ENCODE measurements around the gene MEPCE.

The MEPCE gene

DNA sequence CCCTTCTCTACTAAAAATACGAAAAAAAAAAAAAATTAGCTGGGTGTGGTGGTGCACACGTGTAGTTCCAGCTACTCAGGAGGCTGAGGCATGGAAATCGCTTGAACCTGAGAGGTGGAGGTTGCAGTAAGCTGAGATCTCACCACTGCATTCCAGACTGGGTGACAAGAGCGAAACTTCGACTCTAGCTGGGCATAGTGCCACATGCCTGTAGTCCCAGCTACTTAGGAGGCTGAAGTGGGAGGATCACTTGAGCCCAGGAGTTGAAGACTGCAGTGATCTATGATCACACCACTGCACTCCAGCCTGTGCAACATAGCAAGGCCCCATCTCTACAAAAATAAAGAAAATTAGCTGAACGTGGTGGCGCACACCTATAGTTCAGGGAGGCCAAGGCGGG lies 35.7 kb downstream of the MEPCE start:
- no peak for DNase-seq

DNA sequence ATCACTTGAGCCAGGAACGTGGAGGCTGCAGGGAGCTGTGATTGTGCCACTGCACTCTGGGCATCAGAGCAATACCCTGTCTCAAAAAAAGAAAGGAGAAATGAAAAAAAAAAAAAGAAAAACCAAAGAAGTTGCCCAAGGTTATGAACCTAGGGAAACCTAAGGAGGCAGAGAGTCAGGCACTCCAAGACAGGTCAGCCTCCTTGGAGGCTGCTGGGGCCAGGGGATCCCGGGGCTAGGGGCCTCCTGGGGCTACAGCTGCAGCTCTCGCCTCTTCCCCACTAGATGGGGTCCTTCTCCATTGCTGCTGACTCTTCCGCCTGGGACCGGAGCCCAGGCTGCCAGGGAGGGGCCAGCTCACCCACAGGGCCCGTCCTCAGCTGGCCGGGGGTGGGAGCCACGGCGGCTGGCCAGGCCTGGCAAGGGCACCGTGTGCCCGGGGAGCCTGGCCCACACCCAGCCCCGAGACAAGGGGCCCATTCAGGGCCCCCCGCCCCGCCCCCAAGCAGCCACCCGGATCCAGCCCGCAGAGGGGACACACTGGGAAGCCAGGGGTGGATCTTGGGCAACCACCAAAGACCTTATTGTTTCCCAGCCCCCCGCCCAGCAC lies 36.2 kb downstream of the MEPCE start:
- DNase-seq: peak; percentile 72

DNA sequence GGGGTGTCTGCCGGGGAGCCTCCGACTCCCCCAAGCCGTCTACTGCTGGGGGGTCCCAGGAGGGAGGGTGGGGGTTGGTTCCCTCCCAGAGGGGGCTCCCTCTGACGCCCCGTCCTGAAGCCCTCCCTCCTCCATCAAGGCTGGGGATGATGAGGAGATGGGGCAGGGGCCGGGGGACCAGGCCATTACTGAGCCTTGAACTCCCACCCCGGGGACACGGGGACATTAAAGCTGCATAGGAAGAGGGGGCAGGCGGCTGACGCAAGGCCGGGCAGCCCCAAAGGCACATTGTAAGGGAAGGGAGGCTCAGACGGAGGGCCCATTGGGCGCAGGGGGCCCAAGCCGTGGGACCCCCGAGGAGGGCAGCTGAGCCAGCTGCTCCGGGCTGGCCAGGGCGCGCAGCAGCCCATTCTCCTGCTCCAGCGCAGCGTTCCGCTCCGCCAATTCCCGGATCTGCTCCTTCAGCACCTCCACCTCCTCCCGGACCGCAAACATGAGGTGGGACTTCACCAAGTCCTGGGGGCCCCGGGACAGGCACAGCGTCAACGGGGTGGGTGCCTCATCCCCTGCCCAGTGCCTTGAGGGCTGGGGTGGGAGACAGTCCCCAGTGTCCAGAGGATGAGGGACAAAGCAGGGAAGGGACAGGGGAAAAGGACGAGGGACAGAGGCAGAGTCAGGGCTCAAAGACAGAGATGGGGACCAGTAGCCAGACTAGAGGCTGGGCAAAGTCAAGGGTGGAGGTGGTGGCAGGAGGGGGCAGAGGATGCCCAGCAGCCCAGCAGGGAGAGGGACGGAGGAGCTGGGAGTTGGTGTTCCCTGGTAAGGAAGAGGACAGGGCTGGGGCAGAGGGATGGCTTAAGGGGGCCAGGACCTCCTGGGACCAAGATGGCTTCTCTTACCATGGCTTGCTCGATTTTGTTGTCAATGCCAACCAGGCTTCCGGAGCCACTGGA lies 37.3 kb downstream of the MEPCE start:
- no peak for DNase-seq

DNA sequence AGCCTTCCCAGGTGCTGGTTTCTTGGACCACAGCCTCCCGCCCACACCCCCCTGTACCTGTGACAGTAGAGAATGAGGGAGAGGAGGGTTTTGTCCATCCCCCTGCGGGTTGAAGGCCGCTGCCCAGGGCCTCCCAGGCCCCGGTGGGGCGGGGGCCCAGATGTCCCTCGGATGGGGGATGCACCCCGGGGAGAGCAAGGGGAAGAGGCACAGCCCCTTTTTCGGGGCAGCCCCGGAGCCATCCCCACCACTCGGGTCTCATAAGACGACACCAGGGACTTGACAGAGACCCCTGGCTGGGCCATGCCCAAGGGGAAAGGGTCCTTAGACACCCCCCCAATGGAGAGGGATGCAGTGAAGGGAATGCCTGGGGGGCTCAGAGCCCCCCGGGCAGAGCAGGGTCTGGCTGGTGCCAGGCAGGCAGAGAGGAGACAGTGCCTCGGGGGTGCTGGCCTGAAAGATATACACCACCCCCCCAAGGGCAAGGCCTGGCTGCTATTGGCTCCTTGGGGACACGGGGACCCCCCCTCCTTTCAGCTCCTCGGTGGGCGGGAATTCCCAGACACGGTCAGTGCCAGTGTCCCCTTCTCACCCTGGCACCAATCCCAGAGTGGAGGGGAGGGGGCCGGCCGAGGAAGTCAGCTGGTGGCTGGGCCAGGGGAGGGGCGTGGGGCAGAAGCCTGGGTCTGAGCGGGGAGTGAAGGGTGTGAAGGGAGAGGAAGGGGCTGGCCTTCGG lies 38.2 kb downstream of the MEPCE start:
- DNase-seq: peak; percentile 36

DNA sequence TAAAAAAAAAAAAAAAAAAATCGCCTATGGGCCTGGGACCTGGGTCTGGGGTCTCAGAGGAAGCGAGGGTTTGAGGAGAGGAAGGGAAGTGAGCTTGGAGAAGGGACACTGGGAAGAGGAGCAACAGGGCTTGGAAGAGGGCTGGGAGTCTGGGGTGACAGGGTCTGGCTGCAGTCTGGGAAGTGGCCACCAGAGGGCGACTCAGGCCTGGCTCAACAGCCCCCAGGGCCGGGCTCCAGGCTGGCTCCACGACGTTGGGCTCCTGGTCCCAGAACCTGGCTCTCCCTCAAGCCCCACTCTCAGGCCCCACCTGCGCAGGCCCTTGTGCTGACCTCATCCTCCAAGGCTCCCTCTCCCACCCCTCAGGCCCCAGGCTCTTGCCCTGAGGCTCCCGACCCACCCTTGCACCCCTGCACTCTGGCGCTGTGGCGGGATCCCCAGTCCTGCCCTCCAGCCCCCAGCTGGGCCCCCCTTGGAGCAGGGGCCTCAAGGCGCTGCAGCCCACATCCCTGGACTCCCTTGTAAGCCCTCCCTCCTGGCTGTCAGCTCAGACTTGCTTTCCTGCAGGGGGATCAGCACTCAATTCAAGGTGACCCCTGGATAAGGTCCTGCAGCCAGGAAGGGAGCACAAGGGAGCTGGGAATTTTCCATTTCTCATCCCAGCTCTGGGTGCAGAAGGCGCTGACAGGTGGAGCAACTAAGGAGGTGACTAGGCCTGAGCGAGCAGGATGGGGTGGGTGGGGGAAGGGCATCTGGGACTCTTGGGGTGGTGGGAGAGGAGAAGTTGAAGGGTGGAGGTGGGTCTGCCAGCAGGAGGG lies 39.8 kb downstream of the MEPCE start:
- DNase-seq: peak; percentile 94

DNA sequence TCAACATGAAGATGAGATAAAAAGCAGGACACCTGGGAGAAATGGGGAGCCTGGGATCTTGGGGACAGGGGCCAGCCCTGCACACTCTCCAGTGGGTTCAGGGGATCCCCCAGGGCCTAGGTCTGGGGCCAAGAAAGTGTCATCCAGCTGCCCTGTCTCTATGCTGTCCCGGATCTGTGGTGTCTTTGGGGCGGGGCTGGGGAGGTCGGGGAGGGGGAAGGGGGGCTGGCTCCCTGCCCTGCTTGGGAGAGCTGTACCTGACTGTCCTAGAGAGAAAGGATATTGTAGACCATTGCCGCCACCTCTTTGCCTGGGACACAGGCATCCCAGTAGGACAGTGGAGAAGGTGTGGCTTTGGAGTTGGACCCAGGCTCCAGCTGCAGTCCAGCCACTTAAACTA lies 41.4 kb downstream of the MEPCE start:
- DNase-seq: no peak

DNA sequence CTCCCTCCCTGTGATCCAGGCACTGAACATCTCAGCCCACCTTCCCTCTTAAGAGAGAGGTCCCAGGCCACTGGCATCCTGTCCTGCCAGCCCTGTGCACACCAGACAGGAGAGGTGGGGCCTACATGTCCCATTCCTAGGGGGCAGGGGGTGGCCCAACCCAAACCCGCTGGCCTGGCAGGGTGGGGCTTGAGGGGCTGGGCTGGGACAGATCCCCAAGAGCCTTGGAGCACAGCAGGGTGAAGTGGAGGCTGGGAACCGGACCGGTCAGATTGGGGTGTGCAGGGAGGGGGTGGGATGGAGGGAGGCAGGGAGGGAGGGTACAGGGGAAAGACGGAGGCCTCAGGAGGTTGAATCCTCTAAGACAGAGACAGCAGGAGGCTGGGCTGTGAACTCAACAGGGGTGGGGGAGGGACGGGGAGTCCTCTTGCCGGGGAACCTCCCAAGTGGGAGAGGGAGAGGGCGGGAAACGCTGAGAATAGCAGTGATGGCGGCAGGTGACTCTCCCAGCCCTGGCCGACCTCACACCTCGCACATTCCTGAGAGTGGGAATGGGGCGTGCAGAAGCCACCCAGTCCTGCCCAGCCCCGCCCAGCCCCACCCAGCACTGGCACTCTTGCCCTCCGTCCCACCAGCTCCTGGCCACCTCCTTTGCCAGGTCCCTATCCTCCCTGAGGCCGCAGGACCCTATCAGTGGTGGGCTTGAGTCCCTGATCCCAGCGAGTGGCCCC lies 42.7 kb downstream of the MEPCE start:
- DNase-seq: no peak

DNA sequence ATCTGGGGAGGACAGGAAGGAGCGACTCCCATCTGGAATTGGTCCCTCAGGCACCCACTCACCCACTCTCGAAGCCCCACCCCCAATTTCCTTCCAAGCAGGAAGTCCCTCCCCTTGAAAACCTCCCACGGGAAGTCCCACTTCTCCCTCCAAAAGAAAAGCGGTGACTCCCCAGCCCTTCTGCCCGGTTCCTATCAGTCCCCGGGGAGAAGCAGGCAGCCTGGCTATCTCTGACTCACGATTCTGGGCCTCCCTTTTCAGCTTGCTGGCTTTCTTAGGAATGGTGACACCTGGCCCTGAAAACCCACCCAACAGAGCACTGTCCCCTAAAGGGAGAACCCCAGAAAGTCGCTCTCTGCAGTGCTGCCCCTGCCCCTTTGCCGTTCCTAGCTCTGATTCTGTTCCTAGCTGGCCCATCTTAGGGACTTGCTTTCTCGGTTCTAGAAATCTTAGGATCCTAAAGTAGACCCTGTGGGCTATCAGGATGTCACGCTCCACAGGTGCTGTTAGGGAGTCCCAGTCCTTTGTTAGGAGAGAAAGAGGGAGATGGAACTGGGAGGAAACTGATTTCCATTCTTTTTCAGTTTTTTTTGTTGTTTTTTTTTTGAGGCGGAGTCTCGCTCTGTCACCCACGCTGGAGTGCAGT lies 43.3 kb downstream of the MEPCE start:
- no peak for DNase-seq

DNA sequence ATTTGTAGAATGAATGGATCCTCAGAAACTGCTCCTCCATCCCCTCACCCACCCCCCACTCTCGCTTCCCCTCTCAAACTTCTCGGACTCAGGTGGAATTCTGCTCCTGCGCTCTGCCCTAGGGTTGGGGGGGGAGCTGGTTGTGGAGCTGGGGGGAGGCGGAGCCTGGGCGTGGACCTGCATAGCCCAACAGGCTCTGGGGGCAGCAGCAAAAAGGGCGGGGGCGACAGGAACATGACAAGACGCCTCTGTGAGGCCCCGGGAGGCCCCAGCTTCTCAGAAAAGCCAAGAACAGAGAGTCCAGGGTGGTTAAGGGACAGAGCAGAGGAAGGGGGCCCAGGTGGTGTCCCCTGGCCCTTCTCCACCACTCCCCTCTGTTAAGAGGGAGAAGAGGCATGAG lies 45.9 kb downstream of the MEPCE start:
- DNase-seq: no peak

DNA sequence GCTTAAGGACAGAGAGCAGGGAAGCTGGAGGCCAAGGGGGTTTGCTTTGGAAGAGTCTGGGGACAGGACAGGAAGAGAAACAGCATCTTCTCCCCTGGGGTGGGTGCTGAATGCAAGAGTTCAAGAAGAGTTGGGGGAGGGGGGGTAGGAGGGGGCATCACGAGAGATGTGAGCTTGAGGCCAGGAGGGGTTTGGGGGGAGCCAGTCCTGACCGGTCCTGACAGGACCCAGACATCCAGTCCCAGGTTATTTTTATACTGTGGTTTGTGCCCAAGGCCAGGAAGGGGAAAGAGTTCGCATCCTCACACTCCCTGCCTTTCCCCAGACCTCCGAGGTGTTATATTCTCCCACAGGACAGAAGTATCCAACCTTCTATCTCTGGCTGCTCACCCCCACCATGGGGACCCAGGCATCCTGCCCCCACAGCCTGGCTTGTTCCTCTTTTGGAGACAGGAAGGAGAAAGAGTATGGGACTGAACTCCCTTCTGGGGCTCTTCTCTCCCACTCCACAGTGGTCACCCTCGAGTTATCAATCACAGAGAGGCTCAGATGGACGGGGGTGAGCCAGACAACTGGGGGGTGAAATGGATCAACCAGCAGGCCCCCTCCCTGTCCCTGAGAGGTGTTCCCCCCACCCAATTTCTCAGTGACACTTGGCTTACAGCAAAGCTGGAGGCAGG lies 46.6 kb downstream of the MEPCE start:
- DNase-seq: no peak

DNA sequence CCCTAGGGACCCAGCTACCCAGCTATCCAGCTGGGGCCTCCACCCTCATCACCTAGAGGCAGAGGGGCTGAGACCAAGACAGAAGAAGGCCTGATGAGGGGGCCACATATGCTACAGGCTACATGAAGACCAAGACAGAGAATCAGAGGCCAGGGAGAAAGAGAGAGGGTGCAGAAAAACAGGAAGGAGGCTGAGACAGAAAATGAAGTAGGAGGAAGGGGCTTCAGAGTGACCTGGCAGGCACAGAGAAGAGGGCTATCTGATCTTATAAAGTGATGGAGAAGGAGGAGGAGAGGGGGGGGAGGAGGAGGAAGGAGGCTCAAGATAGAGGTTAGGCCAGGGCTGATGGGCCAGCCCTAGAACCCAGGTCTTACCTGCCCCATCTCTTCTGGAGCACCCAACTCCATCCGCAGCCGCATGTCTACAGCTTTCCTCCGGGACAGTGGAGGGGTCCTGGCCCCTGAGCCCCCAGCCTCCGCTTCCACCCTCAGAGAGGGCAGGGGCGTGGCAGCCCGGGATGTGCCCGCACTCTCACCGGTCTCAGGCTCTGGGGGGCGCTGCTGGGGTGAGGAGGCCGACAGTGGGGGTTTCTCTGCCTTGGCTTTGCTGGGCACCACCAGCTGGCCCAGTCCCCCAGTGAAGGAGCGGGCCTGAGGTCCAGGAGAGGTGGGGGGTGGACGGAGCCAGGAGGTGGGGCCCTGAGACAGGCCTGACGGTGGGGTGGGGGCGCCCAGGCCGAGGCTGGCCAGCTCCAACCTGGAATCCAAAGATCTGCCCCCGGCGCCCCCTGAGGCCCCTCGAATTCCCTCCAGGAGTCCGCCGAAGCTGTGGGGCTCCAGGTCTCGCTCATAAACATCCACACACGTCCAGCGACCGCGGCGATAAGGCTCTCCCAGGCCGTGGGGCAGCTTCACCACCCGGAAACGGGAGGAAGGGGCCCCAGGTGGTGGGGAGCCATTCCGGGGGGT lies 47.6 kb downstream of the MEPCE start:
- DNase-seq: no peak

DNA sequence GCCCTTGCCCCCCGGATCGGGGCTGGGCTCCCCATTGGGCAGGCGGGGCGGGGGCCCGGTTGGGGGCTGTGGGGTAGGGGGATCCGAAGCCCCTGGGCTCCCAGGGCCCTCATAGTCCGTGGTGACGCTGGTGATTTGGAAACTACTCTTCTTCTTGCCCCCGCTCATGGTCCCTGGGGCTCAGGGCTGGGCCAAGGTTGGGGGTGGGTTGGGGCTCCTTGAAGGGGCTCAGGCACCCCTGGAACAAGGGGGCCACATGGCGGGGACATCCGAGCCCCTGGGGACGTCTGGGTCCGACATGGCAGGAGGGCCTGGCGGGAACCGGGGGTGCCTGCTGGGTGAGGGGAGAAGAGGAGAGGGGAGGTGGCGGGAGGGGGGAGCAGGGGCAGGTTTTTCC lies 48.2 kb downstream of the MEPCE start:
- no peak for DNase-seq

DNA sequence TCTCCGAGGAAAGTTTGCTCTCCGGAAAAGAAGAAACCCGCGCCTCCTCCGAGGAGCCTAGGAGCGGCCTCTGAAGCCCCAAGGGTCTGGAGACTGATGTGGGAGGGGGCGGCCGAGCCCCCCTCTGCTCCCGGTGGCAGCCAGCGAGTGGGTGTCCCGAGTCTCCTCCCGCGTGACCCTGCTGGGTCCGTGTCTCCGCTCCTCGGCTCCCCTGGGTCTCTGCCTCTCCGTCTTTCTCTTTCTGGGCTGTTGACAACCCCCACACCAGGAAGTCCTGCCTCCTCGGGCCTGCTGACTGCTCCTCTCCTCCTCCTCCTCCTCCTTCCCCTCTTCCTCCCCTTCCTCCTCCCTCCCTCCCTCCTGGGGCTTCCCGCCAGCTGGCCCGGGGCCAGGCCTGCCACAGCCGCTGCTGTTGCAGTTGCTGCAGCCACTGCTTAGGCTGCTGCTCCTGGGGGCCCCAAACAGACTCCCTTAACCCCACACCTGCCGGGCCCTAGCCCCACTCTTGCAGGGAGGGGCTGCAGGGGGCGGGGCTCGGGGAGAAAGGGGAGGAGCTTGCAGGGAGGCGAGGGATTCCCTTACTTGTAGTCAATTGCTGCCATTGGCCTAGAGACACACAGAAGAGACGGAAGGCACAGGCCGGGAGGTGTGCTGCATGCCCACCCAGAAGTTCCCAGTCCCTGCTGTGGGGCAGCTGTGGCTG lies 49.5 kb downstream of the MEPCE start, which contains the start of gene TSC22D4:
TSC22D4 (minus strand) TSS at position 257 of the 703 bp plus-strand sequence. CDS start 1,176 bp downstream, outside the sequence.
- DNase-seq: peak; percentile 97

DNA sequence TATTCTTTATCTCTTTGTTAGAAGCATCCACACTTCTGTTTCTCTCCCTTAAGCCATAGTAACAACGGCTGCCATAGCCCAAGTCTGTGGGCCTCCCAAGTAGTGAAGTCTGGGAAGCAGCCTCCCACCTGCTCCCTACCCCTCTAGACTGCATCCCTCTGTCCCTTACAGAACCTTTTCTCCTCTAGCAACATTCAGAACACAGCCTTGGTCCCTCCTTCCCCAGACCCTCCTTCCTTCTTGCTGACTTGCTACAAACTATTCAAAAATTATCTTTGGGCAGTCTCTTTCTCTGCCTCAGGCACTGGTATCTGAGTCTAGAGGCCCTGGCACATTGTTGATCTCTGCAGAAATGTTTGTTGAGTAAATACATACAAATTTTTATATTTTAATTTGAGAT lies 51.8 kb downstream of the MEPCE start:
- DNase-seq: no peak

DNA sequence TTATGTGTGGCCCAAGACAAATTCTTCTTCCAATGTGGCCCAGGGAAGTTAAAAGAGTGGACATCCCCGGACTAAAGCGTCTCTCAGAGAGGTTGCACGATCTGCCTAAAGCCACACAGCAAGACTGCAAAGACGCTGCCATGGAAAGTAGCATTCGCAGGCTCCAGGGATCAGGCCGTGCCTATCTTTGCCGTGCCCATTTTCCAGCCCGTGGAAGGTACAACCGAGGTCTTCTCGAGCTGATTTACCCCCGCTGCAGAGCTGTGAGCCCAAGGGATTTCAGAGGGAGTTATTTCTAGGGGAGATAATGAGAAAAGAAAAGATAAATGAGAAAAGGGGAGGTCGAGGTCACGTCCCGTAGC lies 53.1 kb downstream of the MEPCE start:
- no peak for DNase-seq

DNA sequence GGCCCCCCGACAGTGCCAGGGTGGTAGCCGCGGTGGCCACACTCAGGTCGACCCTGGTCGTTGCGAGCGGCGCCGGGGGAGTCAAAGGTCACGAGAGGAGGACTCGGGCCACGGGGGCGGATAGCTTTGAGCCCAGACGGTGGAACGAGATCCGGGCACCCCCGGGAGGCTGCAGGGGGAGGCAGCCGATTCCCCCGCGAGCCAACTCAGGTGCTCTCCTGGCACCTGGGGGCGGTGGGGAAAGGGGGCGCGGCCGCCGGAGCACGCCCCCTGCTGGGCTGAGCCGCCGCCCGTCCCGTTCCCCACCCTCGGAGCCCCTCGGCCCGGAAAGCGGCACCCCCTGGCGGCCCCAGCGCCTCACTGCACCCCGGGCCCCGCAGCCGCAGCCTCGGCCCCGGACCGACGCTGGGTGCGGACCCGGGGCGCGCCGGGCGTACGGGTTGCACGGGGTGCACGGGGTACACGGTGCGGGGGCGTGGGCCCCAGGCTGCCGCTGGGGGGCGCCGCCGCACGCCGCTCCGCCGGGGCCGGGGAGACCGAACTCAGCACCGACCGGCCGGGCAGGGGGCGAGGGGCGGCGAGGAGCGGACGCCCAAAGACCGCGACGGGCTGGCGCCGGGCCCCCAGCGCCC lies 53.6 kb downstream of the MEPCE start:
- DNase-seq: peak; percentile 91

Data from eye (tissue), 1 donor.